Stimulated activated CD8-positive, alpha-beta memory T cell treated with anti-CD3 and anti-CD28 coated beads, Interleukin-4, amount 100 ng/mL, for 48 hours (primary cell): Measurements from ENCODE around the gene NCS1.
A peak's percentile ranks its signal among the peaks of the same experiment; 100 is the strongest.

Experiments used
- DNase-seq: peaks from one replicate; pipeline ENCODE4 v3.0.0-alpha.2; 2020

The NCS1 gene

DNA sequence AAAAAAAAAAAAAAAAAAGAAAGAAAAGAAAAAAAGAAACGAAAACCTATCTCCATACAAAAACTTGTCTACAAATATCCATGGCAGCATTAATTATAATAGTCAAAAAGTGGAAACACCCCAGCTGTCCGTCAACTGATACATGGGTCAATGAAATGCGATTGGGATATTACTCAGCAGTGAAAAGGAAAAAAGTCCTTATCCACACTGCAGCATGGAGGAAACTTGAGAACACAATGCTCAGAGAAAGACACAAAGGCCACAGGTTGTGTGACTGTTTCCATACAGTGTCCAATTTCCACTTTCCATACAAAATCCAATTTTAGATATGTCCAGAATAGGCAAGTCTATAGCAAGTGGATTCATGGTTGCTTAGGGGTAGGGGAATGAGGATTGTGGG lies 24.3 kb upstream of the NCS1 start:
- DNase-seq, result no peak

DNA sequence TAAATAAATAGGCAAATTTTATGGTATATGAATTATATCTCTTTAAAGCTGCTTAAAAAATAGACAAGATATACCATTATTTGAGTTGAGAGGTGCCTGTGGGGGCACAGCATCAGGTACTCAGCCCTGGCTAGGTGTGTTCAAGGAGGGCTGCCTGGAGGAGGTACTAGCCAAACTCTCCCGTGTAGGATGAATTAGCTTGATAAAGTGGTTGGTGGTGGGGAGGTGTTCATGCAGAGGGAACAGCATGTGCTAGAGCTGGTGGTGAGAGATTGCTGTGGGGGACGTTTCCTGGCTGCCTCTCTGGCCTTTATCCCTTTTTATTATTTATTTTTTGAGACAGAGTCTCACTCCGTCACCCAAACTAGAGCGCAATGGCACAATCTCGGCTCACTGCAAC lies 23.2 kb upstream of the NCS1 start:
- no peak for DNase-seq

DNA sequence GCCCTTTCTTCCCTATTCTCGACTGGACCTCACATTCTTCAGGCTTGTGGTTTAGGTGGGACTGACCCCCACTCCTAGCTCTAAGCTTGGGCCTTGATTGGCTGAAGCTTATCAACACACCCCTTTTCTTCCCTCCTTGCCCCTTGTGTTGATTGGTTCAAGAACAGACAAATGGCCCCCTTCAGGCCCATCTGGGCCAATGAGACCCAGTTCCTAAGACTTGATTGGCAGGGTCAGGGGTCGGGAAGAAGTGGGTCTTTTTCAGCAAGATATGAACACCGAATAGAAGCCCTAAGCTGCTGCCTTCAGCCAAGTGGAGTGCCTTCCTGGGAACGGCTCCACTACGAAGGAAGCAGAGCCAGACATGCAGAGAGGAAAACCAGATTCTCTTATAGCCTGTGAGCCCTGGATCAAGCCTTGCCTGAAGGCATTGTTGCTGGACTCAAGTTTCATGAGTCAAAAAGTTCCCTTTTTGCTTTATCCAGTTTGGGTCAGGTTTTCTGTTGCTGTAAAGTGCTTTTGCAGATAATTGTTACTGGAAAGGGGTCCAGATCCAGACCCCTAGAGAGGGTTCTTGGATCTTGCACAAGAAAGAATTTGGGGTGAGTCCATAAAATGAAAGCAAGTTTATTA lies 22.4 kb upstream of the NCS1 start:
- DNase-seq, result no peak

GRCh38 chr9:130150779-130151382 lies 21.3 kb upstream of the NCS1 start:
- DNase-seq, result no peak

DNA sequence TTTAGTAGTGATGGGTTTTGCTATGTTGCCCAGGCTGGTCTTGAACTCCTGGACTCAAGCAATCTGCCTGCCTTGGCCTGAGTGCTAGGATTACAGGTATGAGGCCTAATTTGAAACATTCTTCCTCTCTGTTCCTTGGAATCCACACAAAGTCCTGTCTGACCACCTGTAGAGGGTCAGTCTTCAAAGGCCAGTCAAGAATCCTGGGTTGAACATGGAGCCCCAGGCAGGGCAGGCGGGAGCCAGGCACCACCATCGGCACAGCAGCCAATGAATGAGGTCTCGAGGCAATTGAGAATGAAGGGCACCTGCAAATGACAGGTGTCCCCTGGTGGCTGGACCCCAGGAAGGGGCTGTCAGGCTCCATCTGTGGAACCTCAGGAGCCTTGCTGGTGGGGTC lies 17.4 kb upstream of the NCS1 start:
- no peak for DNase-seq

- no peak for DNase-seq
Measured at GRCh38 chr9:130155647-130156046, 16.6 kb upstream of the NCS1 start.

DNA sequence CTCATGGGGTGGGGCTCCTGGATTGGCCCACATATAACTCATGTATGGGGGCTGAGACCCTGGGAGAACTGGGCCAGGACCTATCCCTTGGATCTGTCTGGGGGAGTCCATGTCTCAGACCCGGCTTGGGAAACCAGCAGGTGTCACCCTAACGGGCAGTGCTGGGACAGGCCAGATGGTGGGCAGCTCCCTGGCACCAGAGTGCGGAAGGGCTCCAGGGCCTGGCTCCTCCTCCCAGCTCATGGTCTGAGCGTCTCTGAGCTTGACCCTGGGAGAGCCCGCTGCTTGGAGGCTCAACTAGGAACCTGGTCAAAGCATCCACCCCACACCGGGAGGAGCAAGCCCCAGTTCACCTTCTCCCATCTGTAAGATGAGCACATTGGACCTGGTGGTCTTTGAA lies 15.5 kb upstream of the NCS1 start:
- DNase-seq, result no peak

DNA sequence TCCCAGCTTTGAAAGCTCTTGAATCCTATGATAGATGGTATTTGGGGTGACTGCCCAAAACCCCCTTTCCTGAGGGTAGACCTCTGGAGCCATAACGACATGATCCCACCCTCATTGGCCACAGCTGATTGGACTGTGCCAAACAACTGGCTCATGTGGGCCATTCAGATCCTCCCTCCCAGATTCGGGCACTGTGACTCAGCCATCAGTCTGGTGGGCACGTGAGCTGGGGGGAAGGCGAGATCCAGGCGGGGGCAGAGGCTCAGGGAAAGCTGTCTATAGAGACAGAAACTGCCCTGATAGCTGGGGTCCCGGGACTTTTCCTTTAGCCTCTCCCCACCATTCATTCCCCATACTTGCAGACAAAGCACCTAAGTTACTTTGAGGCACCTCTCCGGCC lies 15.1 kb upstream of the NCS1 start:
- no peak for DNase-seq

- no peak for DNase-seq
Measured at GRCh38 chr9:130158001-130158400, 14.2 kb upstream of the NCS1 start.

GRCh38 chr9:130159057-130159456 lies 13.1 kb upstream of the NCS1 start:
- DNase-seq, result no peak

GRCh38 chr9:130159915-130160670 lies 12.1 kb upstream of the NCS1 start:
- no peak for DNase-seq

DNA sequence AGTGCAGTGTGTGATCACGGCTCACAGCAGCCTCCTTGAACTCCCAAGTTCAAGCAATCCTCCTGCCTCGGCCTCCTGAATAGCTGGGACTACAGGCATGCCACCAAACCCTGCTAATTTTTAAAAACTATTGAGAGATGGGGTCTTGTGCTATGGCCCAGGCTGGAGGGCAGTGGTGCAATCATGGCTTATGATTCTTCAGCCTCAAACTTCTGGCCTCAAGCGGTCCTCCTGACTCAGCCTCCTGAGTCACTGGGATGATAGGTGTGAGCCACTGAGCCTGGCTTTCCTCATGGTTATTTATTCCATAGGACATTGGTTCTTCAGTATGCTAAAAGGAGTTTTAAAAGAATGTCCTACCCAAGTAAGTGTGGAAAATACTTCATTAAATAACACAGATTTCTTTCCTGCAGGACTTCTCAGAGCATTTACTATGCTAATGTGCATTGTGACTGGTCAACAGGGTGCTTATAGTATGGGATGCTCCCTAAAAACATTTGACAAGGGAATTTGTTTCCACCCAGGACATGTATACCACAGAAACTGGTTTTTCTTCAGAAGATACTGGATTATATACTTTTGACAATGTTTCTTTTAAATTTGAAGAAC lies 11.2 kb upstream of the NCS1 start:
- no peak for DNase-seq

- no peak for DNase-seq
Measured at GRCh38 chr9:130165579-130165978, 6.6 kb upstream of the NCS1 start.

- DNase-seq, result no peak
Measured at GRCh38 chr9:130166399-130166798, 5.8 kb upstream of the NCS1 start.

GRCh38 chr9:130167927-130168326 lies 4.3 kb upstream of the NCS1 start:
- no peak for DNase-seq

DNA sequence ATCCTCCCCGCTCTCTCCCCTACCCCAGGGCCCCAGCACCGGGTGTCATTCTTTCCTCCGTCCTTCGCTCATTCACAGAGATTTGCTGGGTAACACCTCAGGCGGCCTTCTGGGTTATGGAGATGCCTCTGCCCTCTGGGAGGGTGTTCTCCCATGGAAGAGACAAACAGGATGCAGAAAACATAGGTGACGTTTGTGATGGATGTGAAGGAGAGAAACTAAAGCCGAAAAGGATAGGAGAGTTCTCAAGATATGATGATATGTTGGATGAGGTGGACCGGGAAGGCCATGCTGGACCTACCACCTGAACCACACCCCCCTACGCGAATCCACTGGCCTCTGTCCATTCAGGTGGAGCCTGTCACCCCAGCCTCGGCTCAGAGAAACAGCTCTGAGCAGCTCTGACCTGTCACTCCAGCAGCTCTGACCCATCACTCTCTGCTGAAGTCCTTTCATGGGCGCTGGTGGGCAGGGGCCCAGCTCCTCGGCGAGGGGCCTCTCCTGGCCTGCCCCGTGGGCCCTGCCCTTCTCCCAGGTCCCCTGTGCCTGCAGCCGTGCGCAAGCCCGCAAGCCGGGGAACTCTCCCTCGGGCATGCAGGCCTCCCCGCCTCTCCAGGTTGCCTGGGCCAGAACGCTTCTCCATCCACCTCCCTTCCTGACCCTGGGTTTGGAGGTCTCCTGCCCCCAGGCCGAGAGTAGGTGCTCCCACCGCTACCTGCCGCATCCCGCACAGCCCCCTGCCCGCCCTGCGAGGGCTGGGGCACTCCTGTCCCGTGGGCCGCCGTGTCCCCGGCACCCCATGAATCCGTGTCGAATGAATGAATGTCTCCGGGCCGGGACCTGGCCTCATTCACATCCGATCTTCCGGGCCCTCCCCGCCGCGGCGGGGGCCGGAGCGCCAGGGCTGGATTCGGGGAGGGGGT lies 717 bp upstream of the NCS1 start:
- no peak for DNase-seq

GRCh38 chr9:130172858-130173665 lies 858 bp downstream of the NCS1 start:
- peak; percentile 60 for DNase-seq

DNA sequence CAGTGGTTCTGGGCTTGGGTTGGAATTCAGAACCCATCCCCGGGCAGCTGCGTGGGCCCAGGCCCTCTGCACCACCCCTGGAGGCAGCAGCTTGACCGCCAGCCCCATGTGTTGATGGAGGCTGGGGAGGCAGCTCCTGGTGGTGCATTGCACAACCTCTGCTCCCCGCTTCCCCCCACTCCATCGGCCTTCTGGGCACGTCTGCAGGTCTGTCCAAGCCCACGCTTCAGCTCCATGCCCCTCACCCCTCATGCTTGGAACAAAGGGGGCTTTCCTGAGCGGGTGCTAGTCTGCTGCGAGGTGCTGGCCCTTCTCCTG lies 1.4 kb downstream of the NCS1 start:
- DNase-seq, result no peak

- no peak for DNase-seq
Measured at GRCh38 chr9:130174025-130174424, 1.8 kb downstream of the NCS1 start.

DNA sequence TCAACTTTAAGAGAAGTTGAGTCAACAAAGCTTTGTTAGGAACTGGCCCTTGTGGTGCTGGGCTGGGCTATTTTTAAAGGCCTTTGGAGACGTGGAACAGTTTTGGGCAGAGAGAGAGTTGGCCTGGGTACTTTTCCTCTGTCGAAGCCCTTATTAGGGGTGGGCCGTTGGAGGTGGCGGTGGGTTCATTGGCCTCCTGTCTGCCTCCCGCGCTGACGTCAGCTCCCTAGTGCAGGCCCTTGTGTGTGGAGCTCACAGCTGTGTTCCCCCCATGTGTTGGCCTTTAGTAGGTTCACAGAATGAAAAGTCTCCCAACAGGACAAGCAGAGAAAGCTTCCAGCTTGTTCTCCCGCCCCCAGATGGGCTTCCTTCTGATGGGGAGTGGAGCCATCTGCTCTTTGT lies 2.7 kb downstream of the NCS1 start:
- DNase-seq, result no peak

- no peak for DNase-seq
Measured at GRCh38 chr9:130175355-130175754, 3.2 kb downstream of the NCS1 start.

DNA sequence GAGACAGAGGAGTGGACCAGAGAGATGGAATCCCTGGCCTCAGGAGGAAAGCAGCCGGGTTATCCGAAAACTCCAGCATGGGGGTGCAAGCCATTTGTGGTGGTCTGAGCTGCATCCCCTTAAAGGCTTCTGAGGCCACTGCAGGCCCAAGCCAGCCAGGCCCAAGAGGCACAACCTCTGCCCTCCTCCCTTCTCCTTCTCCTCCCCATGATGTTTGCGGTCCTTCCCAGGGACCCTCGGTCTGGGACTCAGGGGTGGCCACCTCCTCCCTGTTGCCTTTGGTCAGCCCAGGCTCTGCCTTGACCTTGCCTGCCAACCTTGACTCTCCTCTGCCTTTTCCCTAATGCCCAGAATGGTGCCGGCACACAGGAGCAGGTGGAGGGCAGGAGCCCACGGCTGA lies 4.6 kb downstream of the NCS1 start:
- no peak for DNase-seq
